ENCODE results near the gene RNF126.
A peak's percentile ranks its signal among the peaks of the same experiment; 100 is the strongest.
"Not testable (repeated sequence)": the region's sequence is repeated elsewhere in the genome, so short reads cannot be mapped to it uniquely, and the experiment has no call there.

Gene RNF126

GRCh38 chr19:708154-709143 is 45.4 kb upstream of the RNF126 start, which contains the start of gene PALM:
PALM (plus strand) TSS chr19:708935; CDS start chr19:709147, 212 bp downstream.
- peaks cover 3% of the 10 kb centered on the region for H3K4me1 ChIP-seq
- peaks cover 2% of the 10 kb centered on the region; the same call in 1 of the 2 replicates for H3K9me3 ChIP-seq
- TF ChIP-seq CTCF (IDR thresholded peaks at IDR 0.05; ENCODE audit: low read depth, low read length) = no peak
- H3K36me3 ChIP-seq = no peaks in the 10 kb centered on the region
- H3K27me3 ChIP-seq = peaks cover 4% of the 10 kb centered on the region; the same call in 1 of the 2 replicates
- DNase-seq = peak; percentile 61
- H3K4me3 ChIP-seq (ENCODE audit: low read depth, low read length) = peak within 1 kb of the TSS; percentile 48

GRCh38 chr19:704447-704741 is 41.4 kb upstream of the RNF126 start:
- Histone ChIP-seq H3K27me3 (no peaks in the 10 kb centered on the region; the same call in 1 of the 2 replicates), H3K9me3 (peaks cover 2% of the 10 kb centered on the region; the same call in 1 of the 2 replicates), H3K4me3 (ENCODE audit: low read depth, low read length) (no peak overlapping the region; the same call in 1 of the 2 replicates), H3K36me3 (no peaks in the 10 kb centered on the region), H3K4me1 (peaks cover 3% of the 10 kb centered on the region; the same call in 1 of the 2 replicates)
- TF ChIP-seq CTCF (IDR thresholded peaks at IDR 0.05; ENCODE audit: low read depth, low read length) = no peak
- DNase-seq = no peak

GRCh38 chr19:703651-704446 is 40.8 kb upstream of the RNF126 start:
- Histone ChIP-seq H3K27me3 (no peaks in the 10 kb centered on the region), H3K4me1 (peaks cover 3% of the 10 kb centered on the region; the same call in 1 of the 2 replicates), H3K4me3 (ENCODE audit: low read depth, low read length) (no peak overlapping the region; the same call in 1 of the 2 replicates), H3K9me3 (peaks cover 2% of the 10 kb centered on the region; the same call in 1 of the 2 replicates), H3K36me3 (no peaks in the 10 kb centered on the region)
- TF ChIP-seq CTCF (IDR thresholded peaks at IDR 0.05; ENCODE audit: low read depth, low read length) = no peak
- DNase-seq = peak; percentile 97

- no peak for TF ChIP-seq CTCF (IDR thresholded peaks at IDR 0.05; ENCODE audit: low read depth, low read length)
- H3K4me1 ChIP-seq = peaks cover 3% of the 10 kb centered on the region; the same call in 1 of the 2 replicates
- H3K36me3 ChIP-seq = no peaks in the 10 kb centered on the region
- peaks cover 2% of the 10 kb centered on the region; the same call in 1 of the 2 replicates for H3K9me3 ChIP-seq
- H3K27me3 ChIP-seq = no peaks in the 10 kb centered on the region
- H3K4me3 ChIP-seq (ENCODE audit: low read depth, low read length) = no peak overlapping the region
- no peak for DNase-seq
Measured at GRCh38 chr19:703329-703650, 40.3 kb upstream of the RNF126 start.

- not testable (repeated sequence) for H3K36me3 ChIP-seq; H3K9me3 ChIP-seq; H3K4me1 ChIP-seq; DNase-seq; H3K27me3 ChIP-seq; H3K4me3 ChIP-seq (ENCODE audit: low read depth, low read length)
Measured at GRCh38 chr19:702847-703246, 39.8 kb upstream of the RNF126 start.

GRCh38 chr19:699885-700284 is 36.9 kb upstream of the RNF126 start:
- not testable (repeated sequence) for H3K36me3 ChIP-seq; H3K9me3 ChIP-seq; H3K4me3 ChIP-seq (ENCODE audit: low read depth, low read length); H3K4me1 ChIP-seq; DNase-seq; H3K27me3 ChIP-seq

- H3K27me3 ChIP-seq; H3K4me3 ChIP-seq (ENCODE audit: low read depth, low read length); DNase-seq: not testable (repeated sequence)
Measured at GRCh38 chr19:698529-698928, 35.5 kb upstream of the RNF126 start.

More at GRCh38 chr19:698529-698928, 35.5 kb upstream of the RNF126 start:
- not testable (repeated sequence) for H3K4me1 ChIP-seq, H3K9me3 ChIP-seq, H3K36me3 ChIP-seq
